ENCODE measurements around the gene PAX6.
A peak's percentile ranks its signal among the peaks of the same experiment; 100 is the strongest.

The PAX6 gene

GRCh38 chr11:31817621-31818424, 6.7 kb upstream of the PAX6 start:
- no peaks in the 10 kb centered on the region for H3K36me3 Mint-ChIP-seq (ENCODE audit: low read depth)
- H3K27me3 Mint-ChIP-seq (ENCODE audit: low read depth) = peaks cover 79% of the 10 kb centered on the region
- no peak overlapping the region for H3K4me3 Mint-ChIP-seq
- H3K9me3 Mint-ChIP-seq = peaks cover 3% of the 10 kb centered on the region
- no peak overlapping the region for H3K27ac Mint-ChIP-seq
- peaks cover 7% of the 10 kb centered on the region for H3K4me1 Mint-ChIP-seq (ENCODE audit: low read depth)

- peaks cover 10% of the 10 kb centered on the region for H3K4me1 Mint-ChIP-seq (ENCODE audit: low read depth)
- H3K27ac Mint-ChIP-seq = no peak overlapping the region
- no peak overlapping the region for H3K4me3 Mint-ChIP-seq
- peaks cover 78% of the 10 kb centered on the region for H3K27me3 Mint-ChIP-seq (ENCODE audit: low read depth)
- H3K9me3 Mint-ChIP-seq = peaks cover 3% of the 10 kb centered on the region
- no peaks in the 10 kb centered on the region for H3K36me3 Mint-ChIP-seq (ENCODE audit: low read depth)
These were observed 6.0 kb upstream of the PAX6 start for GRCh38 chr11:31817054-31817620.

GRCh38 chr11:31816468-31817053, 5.4 kb upstream of the PAX6 start:
- peaks cover 77% of the 10 kb centered on the region for H3K27me3 Mint-ChIP-seq (ENCODE audit: low read depth)
- H3K36me3 Mint-ChIP-seq (ENCODE audit: low read depth) = peaks cover 2% of the 10 kb centered on the region
- H3K4me3 Mint-ChIP-seq = no peak overlapping the region
- peak overlapping the region; percentile 74 for H3K27ac Mint-ChIP-seq
- peaks cover 13% of the 10 kb centered on the region for H3K4me1 Mint-ChIP-seq (ENCODE audit: low read depth)
- peaks cover 2% of the 10 kb centered on the region for H3K9me3 Mint-ChIP-seq

- H3K27me3 Mint-ChIP-seq (ENCODE audit: low read depth) = peaks cover 77% of the 10 kb centered on the region
- H3K4me1 Mint-ChIP-seq (ENCODE audit: low read depth) = peaks cover 15% of the 10 kb centered on the region
- peak overlapping the region; percentile 74 for H3K27ac Mint-ChIP-seq
- peaks cover 4% of the 10 kb centered on the region for H3K36me3 Mint-ChIP-seq (ENCODE audit: low read depth)
- H3K9me3 Mint-ChIP-seq = no peaks in the 10 kb centered on the region
- H3K4me3 Mint-ChIP-seq = no peak overlapping the region
These were observed 4.8 kb upstream of the PAX6 start for GRCh38 chr11:31815711-31816467.

GRCh38 chr11:31814176-31814868, 3.2 kb upstream of the PAX6 start:
- peaks cover 74% of the 10 kb centered on the region for H3K27me3 Mint-ChIP-seq (ENCODE audit: low read depth)
- no peak overlapping the region for H3K4me3 Mint-ChIP-seq
- H3K9me3 Mint-ChIP-seq = no peaks in the 10 kb centered on the region
- H3K27ac Mint-ChIP-seq = no peak overlapping the region
- H3K4me1 Mint-ChIP-seq (ENCODE audit: low read depth) = peaks cover 18% of the 10 kb centered on the region
- peaks cover 6% of the 10 kb centered on the region for H3K36me3 Mint-ChIP-seq (ENCODE audit: low read depth)

GRCh38 chr11:31813391-31814175, 2.5 kb upstream of the PAX6 start:
- Mint-ChIP-seq H3K27ac (peak overlapping the region; percentile 41), H3K36me3 (ENCODE audit: low read depth) (peaks cover 6% of the 10 kb centered on the region), H3K9me3 (no peaks in the 10 kb centered on the region), H3K4me1 (ENCODE audit: low read depth) (peaks cover 18% of the 10 kb centered on the region), H3K27me3 (ENCODE audit: low read depth) (peaks cover 76% of the 10 kb centered on the region), H3K4me3 (no peak overlapping the region)

GRCh38 chr11:31812383-31813381, 1.6 kb upstream of the PAX6 start:
- H3K4me3 Mint-ChIP-seq = no peak overlapping the region
- H3K36me3 Mint-ChIP-seq (ENCODE audit: low read depth) = peaks cover 6% of the 10 kb centered on the region
- H3K9me3 Mint-ChIP-seq = no peaks in the 10 kb centered on the region
- peak overlapping the region; percentile 76 for H3K27ac Mint-ChIP-seq
- peaks cover 18% of the 10 kb centered on the region for H3K4me1 Mint-ChIP-seq (ENCODE audit: low read depth)
- peaks cover 78% of the 10 kb centered on the region for H3K27me3 Mint-ChIP-seq (ENCODE audit: low read depth)

GRCh38 chr11:31809857-31810778, 1.0 kb downstream of the PAX6 start:
- Mint-ChIP-seq H3K4me3 (peak overlapping the region; percentile 70), H3K36me3 (ENCODE audit: low read depth) (peaks cover 6% of the 10 kb centered on the region), H3K27me3 (ENCODE audit: low read depth) (peaks cover 81% of the 10 kb centered on the region), H3K27ac (peak overlapping the region; percentile 85), H3K9me3 (no peaks in the 10 kb centered on the region), H3K4me1 (ENCODE audit: low read depth) (peaks cover 15% of the 10 kb centered on the region)

GRCh38 chr11:31809541-31809856, 1.6 kb downstream of the PAX6 start:
- peaks cover 79% of the 10 kb centered on the region for H3K27me3 Mint-ChIP-seq (ENCODE audit: low read depth)
- peaks cover 14% of the 10 kb centered on the region for H3K4me1 Mint-ChIP-seq (ENCODE audit: low read depth)
- H3K9me3 Mint-ChIP-seq = peaks cover 4% of the 10 kb centered on the region
- peak overlapping the region; percentile 54 for H3K4me3 Mint-ChIP-seq
- H3K27ac Mint-ChIP-seq = peak overlapping the region; percentile 75
- peaks cover 6% of the 10 kb centered on the region for H3K36me3 Mint-ChIP-seq (ENCODE audit: low read depth)

GRCh38 chr11:31808721-31809540, 2.2 kb downstream of the PAX6 start:
- Mint-ChIP-seq H3K4me1 (ENCODE audit: low read depth) (peaks cover 19% of the 10 kb centered on the region), H3K27ac (peak overlapping the region; percentile 75), H3K36me3 (ENCODE audit: low read depth) (peaks cover 9% of the 10 kb centered on the region), H3K27me3 (ENCODE audit: low read depth) (peaks cover 81% of the 10 kb centered on the region), H3K9me3 (peaks cover 4% of the 10 kb centered on the region), H3K4me3 (peak overlapping the region; percentile 54)

GRCh38 chr11:31807799-31808667, 3.1 kb downstream of the PAX6 start:
- no peak overlapping the region for H3K27ac Mint-ChIP-seq
- no peak overlapping the region for H3K4me3 Mint-ChIP-seq
- H3K36me3 Mint-ChIP-seq (ENCODE audit: low read depth) = peaks cover 14% of the 10 kb centered on the region
- peaks cover 27% of the 10 kb centered on the region for H3K4me1 Mint-ChIP-seq (ENCODE audit: low read depth)
- H3K27me3 Mint-ChIP-seq (ENCODE audit: low read depth) = peaks cover 83% of the 10 kb centered on the region
- H3K9me3 Mint-ChIP-seq = peaks cover 4% of the 10 kb centered on the region

Data from T-helper 1 cell treated with Interleukin-12 subunit alpha and Interleukin-12 subunit beta and Interleukin-4 antibody, amounts not matched to agents 30 μg/mL and 1 μg/mL, for 36 hours (primary cell).